SK-N-SH (cell line): ENCODE measurements around the gene RANBP10. TPM values are rescaled to one million over a fixed set of nuclear protein-coding genes. Genes with fewer than 3 reads are reported as not detected.

ENCODE experiments used
- CTCF ChIA-PET: fragments of 300-600, 350-600 bp; formaldehyde crosslinking; extraction: SDS; loops from one replicate; lab custom pipeline; 2021; lab: Yijun Ruan, JAX
- POLR2A ChIA-PET: fragments of 350-600 bp; sonication (Branson Sonifier 250); formaldehyde crosslinking; extraction: SDS; loops from one replicate; lab custom pipeline; 2020; ENCODE audit warnings: antibody characterized with exemption, inconsistent platforms; lab: Yijun Ruan, JAX
- DNase-seq: peaks from one replicate; pipeline ENCODE4 v3.0.0; 2012
- H2AFZ ChIP-seq: fragments of 200-600 bp; sonication (generic); 2 replicates; pipeline ENCODE4 v1.8.1; 2016; ENCODE audit warnings: antibody characterized with exemption, mild to moderate bottlenecking, low read depth
- H3F3A ChIP-seq: fragments of 200-600 bp; sonication (generic); replicated peaks from 2 replicates; pipeline ENCODE3; 2016; ENCODE audit warnings: antibody characterized with exemption, mild to moderate bottlenecking; ENCODE audit not compliant: insufficient read depth
- H3K27ac ChIP-seq, 2 experiments: fragments of 200-500 bp in 1 of 2; fragments of 200-600 bp in 1 of 2; sonication (Bioruptor generic) in 1 of 2; sonication (generic), shearing (Covaris generic) in 1 of 2; 2 replicates each; pipeline versions ENCODE4 v1.5.1 to v1.6.1; 2014 to 2016; ENCODE audit warnings: low read depth in 2 of 2, inconsistent platforms in 1 of 2, low read length in 1 of 2, mild to moderate bottlenecking in 1 of 2, mixed read lengths in 1 of 2
- H3K27me3 ChIP-seq: fragments of 200-600 bp; sonication (generic), shearing (Covaris generic); 2 replicates; pipeline ENCODE4 v1.6.1; 2016; ENCODE audit warnings: mixed run types; ENCODE audit not compliant: insufficient read depth
- H3K36me3 ChIP-seq, 2 experiments: fragments of 200-500 bp in 1 of 2; fragments of 200-600 bp in 1 of 2; sonication (Bioruptor generic) in 1 of 2; sonication (generic) in 1 of 2; replicated peaks in 1 of 2; 2 replicates each; pipeline versions ENCODE3 to v1.5.1; 2014 to 2016; ENCODE audit warnings: low read length in 1 of 2, mild to moderate bottlenecking in 1 of 2; ENCODE audit not compliant: insufficient read depth in 2 of 2, control insufficient read depth in 1 of 2
- H3K4me1 ChIP-seq, 2 experiments: fragments of 200-500 bp in 1 of 2; fragments of 200-600 bp in 1 of 2; sonication (Bioruptor generic) in 1 of 2; sonication (generic), shearing (Covaris generic) in 1 of 2; 2 replicates each; pipeline versions ENCODE4 v1.5.1 to v1.6.1; 2014 to 2016; ENCODE audit warnings: low read depth in 1 of 2, low read length in 1 of 2, mixed run types in 1 of 2; ENCODE audit not compliant: insufficient read depth in 2 of 2, control insufficient read depth in 1 of 2
- H3K4me2 ChIP-seq: fragments of 200-600 bp; sonication (generic), shearing (Covaris generic); 2 replicates; pipeline ENCODE4 v1.6.1; 2017; ENCODE audit warnings: mixed run types
- H3K4me3 ChIP-seq, 2 experiments: fragments of 200-500 bp in 1 of 2; fragments of 200-600 bp in 1 of 2; sonication (Bioruptor generic) in 1 of 2; sonication (generic), shearing (Covaris generic) in 1 of 2; 2 replicates each; pipeline versions ENCODE4 v1.5.1 to v1.8.1; 2014 to 2016; ENCODE audit warnings: low read depth in 2 of 2, inconsistent platforms in 1 of 2, low read length in 1 of 2, mild to moderate bottlenecking in 1 of 2, mixed read lengths in 1 of 2, moderate library complexity in 1 of 2
- H3K79me2 ChIP-seq: fragments of 200-600 bp; sonication (generic); 2 replicates; pipeline ENCODE4 v1.8.1; 2017; ENCODE audit warnings: mild to moderate bottlenecking; ENCODE audit not compliant: insufficient read depth
- H3K9ac ChIP-seq: fragments of 200-600 bp; sonication (generic); 2 replicates; pipeline ENCODE4 v1.6.1; 2017; ENCODE audit warnings: mixed run types
- H3K9me2 ChIP-seq: fragments of 200-600 bp; sonication (generic); 2 replicates; pipeline ENCODE4 v1.6.1; 2017; ENCODE audit warnings: mixed run types
- H3K9me3 ChIP-seq: fragments of 200-600 bp; sonication (generic); 2 replicates; pipeline ENCODE4 v1.6.1; 2017; ENCODE audit warnings: mixed run types, mild to moderate bottlenecking, moderate library complexity
- H4K20me1 ChIP-seq: fragments of 200-600 bp; sonication (generic); 2 replicates; pipeline ENCODE4 v1.6.1; 2017; ENCODE audit warnings: mild to moderate bottlenecking, mixed run types; ENCODE audit not compliant: insufficient read depth
- CHD2 ChIP-seq: fragments of 150-350 bp; IDR thresholded peaks from 2 replicates; pipeline ENCODE4 v1.6.1; 2018; ENCODE audit warnings: low read length; ENCODE audit not compliant: partially characterized antibody
- ELF1 ChIP-seq: IDR thresholded peaks from 2 replicates; pipeline ENCODE4 v1.4.0; 2012
- JUND ChIP-seq: IDR thresholded peaks from 2 replicates; pipeline ENCODE4 v1.4.0; 2012
- NFIC ChIP-seq: IDR thresholded peaks from 2 replicates; pipeline ENCODE4 v1.4.0; 2012; ENCODE audit warnings: borderline replicate concordance
- WGBS: methylation state at CpG from one replicate; pipeline ENCODE4 v1.1.6; 2017; ENCODE audit warnings: low lambda C conversion rate; 5-methylcytosine and 5-hydroxymethylcytosine counted together
- polyA plus RNA-seq, 3 experiments: library from polyadenylated mRNA; depleted of rRNA; stranded (reverse); fragments of >200 nt; gene quantifications; 2 replicates each; pipeline ENCODE4 v1.2.3, GENCODE V29; 2012
- small RNA-seq, 7 experiments: library from RNA; depleted of rRNA; stranded (forward); fragments of <200 nt; gene quantifications; one replicate each; pipeline ENCODE3, GENCODE V24; 2012

RANBP10 gene
- polyA plus RNA-seq, 1 of the 3 experiments (the other 2 are of a cell fraction), result 12.1 TPM

DNA sequence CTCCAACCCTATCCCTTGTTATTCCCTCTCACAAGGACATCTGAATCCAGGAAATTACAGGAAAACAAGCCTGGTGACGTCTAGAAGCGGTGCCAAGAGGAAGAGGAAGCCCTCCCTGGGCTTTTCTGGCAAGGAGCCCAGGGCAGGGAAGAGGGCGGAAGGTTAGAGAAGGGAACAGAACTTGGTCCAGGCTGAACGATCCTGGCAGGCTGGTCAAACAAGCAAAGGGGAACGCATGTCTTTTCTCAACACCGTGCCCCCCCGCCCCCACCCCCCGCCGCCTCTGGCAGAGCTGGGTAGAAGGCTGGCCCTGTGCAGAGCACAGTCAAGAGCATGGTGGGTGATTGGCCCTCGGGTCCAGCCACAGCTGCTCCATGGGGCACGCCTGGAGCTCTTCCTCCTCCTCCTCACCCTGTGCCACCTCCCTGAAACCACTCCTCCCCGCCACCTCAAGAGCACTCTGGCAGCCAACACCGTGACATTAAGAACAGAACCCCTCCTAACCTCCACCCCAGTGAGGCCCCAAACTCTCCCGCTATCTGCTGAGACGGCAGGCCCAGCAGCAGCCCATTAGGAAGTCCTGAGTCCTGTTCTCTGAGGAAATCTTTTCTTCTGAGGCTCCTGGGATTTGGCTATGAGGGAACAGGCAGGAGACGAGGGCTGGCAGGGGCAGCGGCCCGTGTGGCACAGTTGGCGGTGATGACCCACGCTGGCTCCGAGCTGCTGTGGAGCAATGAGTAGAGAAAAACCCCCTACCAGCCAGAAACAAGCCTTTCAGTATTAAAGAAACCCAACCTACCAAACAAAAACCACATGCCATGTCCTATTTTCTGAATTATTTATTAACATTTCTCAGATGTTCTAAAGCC lies 132.4 kb downstream of the RANBP10 start:
- no peaks in the 10 kb centered on the region for H3K9me3 ChIP-seq
- H3K4me3 ChIP-seq, result no peak overlapping the region
- H3K36me3 ChIP-seq, result peaks cover 5 to 10% of the 10 kb centered on the region in 2 experiments
- no peaks in the 10 kb centered on the region for H3K27me3 ChIP-seq
- H3F3A ChIP-seq, result no peaks in the 10 kb centered on the region
- POLR2A ChIA-PET, result no interaction called here
- H3K27ac ChIP-seq, result peak overlapping the region; percentile 32 to 69; a peak in 3 of 4 replicates
- H3K79me2 ChIP-seq, result no peaks in the 10 kb centered on the region
- H3K9ac ChIP-seq, result no peak overlapping the region
- WGBS, result 78% methylated on average over 17 of the region's 21 CpGs
- no peaks in the 10 kb centered on the region for H3K9me2 ChIP-seq
- H4K20me1 ChIP-seq, result no peaks in the 10 kb centered on the region
- H3K4me1 ChIP-seq, result peaks cover 15 to 26% of the 10 kb centered on the region in 2 experiments; a peak in 2 of 4 replicates
- TF ChIP-seq ELF1, result no peak
- no peak for TF ChIP-seq CHD2
- peak; percentile 65 for TF ChIP-seq NFIC
- TF ChIP-seq JUND, result no peak
- TF ChIP-seq, all 33 proteins: peak for 1
- peak; percentile 66 for DNase-seq
- CTCF ChIA-PET, result interaction anchor here (0.7 to 18.3 kb wide), 19 partner anchors 8 to 395 kb away, joined by 3 to 246 read pairs (median 8); partner anchors contain the start of genes ATP6V0D1, CARMIL2, CTCF and GFOD2
- Histone ChIP-seq H3K4me2 (no peak overlapping the region), H2AFZ (no peak overlapping the region)

Small RNAs within 50 kb of the gene (small RNA-seq; reads per million reads assigned to genes)
- gene AC040162.2, result 0 to 0.10 (median 0) reads per million in 7 experiments

Other genes with a start within 250 kb of the RANBP10 start
- gene CTCF, start 244.0 kb downstream of the RANBP10 start, polyA plus RNA-seq (2012; rRNA removed), result 18.8 and 19.6 TPM in 2 replicates
- gene CARMIL2, start 161.4 kb downstream of the RANBP10 start, polyA plus RNA-seq (2012; rRNA removed), result 4.4 and 4.9 TPM in 2 replicates
- 31.3 and 37.8 TPM in 2 replicates for gene ACD, start 146.3 kb downstream of the RANBP10 start, polyA plus RNA-seq (2012; rRNA removed)
- 5.7 and 9.0 TPM in 2 replicates for gene PARD6A, start 145.6 kb downstream of the RANBP10 start, polyA plus RNA-seq (2012; rRNA removed)
- 19.5 and 21.0 TPM in 2 replicates for gene ENKD1, start 139.8 kb downstream of the RANBP10 start, polyA plus RNA-seq (2012; rRNA removed)
- 4.3 and 5.1 TPM in 2 replicates for gene C16orf86, start 139.7 kb downstream of the RANBP10 start, polyA plus RNA-seq (2012; rRNA removed)
- 19.0 and 19.3 TPM in 2 replicates for gene GFOD2, start 87.2 kb downstream of the RANBP10 start, polyA plus RNA-seq (2012; rRNA removed)
- gene TSNAXIP1, start 329 bp upstream of the RANBP10 start, polyA plus RNA-seq (2012; rRNA removed), result 4.4 and 6.8 TPM in 2 replicates
- gene THAP11, start 35.8 kb upstream of the RANBP10 start, polyA plus RNA-seq (2012; rRNA removed), result 32.3 and 34.8 TPM in 2 replicates
- 287 and 449 TPM in 2 replicates for gene NUTF2, start 40.4 kb upstream of the RANBP10 start, polyA plus RNA-seq (2012; rRNA removed)
- gene CENPT, start 41.1 kb upstream of the RANBP10 start, polyA plus RNA-seq (2012; rRNA removed), result 48.6 and 57.6 TPM in 2 replicates
- 38.0 and 45.1 TPM in 2 replicates for gene EDC4, start 66.5 kb upstream of the RANBP10 start, polyA plus RNA-seq (2012; rRNA removed)
- 0.41 and 0.45 TPM in 2 replicates for gene NRN1L, start 78.3 kb upstream of the RANBP10 start, polyA plus RNA-seq (2012; rRNA removed)
- gene PSKH1, start 86.7 kb upstream of the RANBP10 start, polyA plus RNA-seq (2012; rRNA removed), result 30.1 and 31.4 TPM in 2 replicates
- gene CTRL, start 125.3 kb upstream of the RANBP10 start, polyA plus RNA-seq (2012; rRNA removed), result 1.3 and 1.9 TPM in 2 replicates
- 52.7 and 57.8 TPM in 2 replicates for gene PSMB10, start 130.3 kb upstream of the RANBP10 start, polyA plus RNA-seq (2012; rRNA removed)
- 11.1 and 14.4 TPM in 2 replicates for gene LCAT, start 137.6 kb upstream of the RANBP10 start, polyA plus RNA-seq (2012; rRNA removed)
- gene SLC12A4, start 162.1 kb upstream of the RANBP10 start, polyA plus RNA-seq (2012; rRNA removed), result 54.3 and 75.8 TPM in 2 replicates
- not detected in 2 replicates for gene DPEP3, start 173.9 kb upstream of the RANBP10 start, polyA plus RNA-seq (2012; rRNA removed)
- not detected in 2 replicates for gene DPEP2, start 192.9 kb upstream of the RANBP10 start, polyA plus RNA-seq (2012; rRNA removed)
- not detected in 2 replicates for gene DPEP2NB, start 209.4 kb upstream of the RANBP10 start, polyA plus RNA-seq (2012; rRNA removed)
- gene DDX28, start 216.7 kb upstream of the RANBP10 start, polyA plus RNA-seq (2012; rRNA removed), result 10.8 and 12.0 TPM in 2 replicates
- gene DUS2, start 216.7 kb upstream of the RANBP10 start, polyA plus RNA-seq (2012; rRNA removed), result 16.1 and 16.5 TPM in 2 replicates